Mammary epithelial cell (primary cell): ENCODE measurements around the gene VWA2.

Source experiments
- CTCF ChIP-seq, 2 donors: IDR thresholded peaks in 1 of 2; conservative IDR thresholded peaks in 1 of 2; 2 replicates each; pipeline ENCODE4 v1.5.1; 2011 to 2012; ENCODE audit warnings: inconsistent platforms in 2 of 2, low read length in 2 of 2, mild to moderate bottlenecking in 2 of 2, control low read depth in 1 of 2, low read depth in 1 of 2; ENCODE audit not compliant: insufficient read depth in 1 of 2; ENCODE audit errors: extremely low read depth in 1 of 2
- EZH2 ChIP-seq: IDR thresholded peaks from 2 replicates; pipeline ENCODE4 v1.6.1; 2012; ENCODE audit warnings: low read length, inconsistent platforms, borderline replicate concordance

GRCh38 chr10:114250716-114251115 is 11.7 kb downstream of the VWA2 start:
- TF ChIP-seq CTCF (conservative IDR thresholded peaks at IDR 0.05 in 1 of 2, IDR thresholded peaks at IDR 0.05 in 1 of 2; ENCODE audit: extremely low read depth in 1 of 2, insufficient read depth in 1 of 2, low read depth in 1 of 2, low read length in 2 of 2) (no peak), EZH2 (no peak)
